Activated CD4-positive, alpha-beta memory T cell treated with anti-CD3 and anti-CD28 coated beads for 36 hours (primary cell): ENCODE measurements around the gene PPA1. TPM values are rescaled to one million over a fixed set of nuclear protein-coding genes. Genes with fewer than 3 reads are reported as not detected.
"Not testable (repeated sequence)": the region's sequence is repeated elsewhere in the genome, so short reads cannot be mapped to it uniquely, and the experiment has no call there.

Source experiments
- CTCF ChIA-PET: fragments of 350-600 bp; sonication (Branson Sonifier 250); formaldehyde crosslinking; loops from one replicate; lab custom pipeline; 2021; ENCODE audit warnings: antibody characterized with exemption, inconsistent platforms; lab: Charles Lee
- POLR2A ChIA-PET: fragments of 350-600 bp; sonication (Branson Sonifier 250); formaldehyde crosslinking; loops from one replicate; lab custom pipeline; 2021; ENCODE audit warnings: antibody characterized with exemption; lab: Charles Lee
- DNase-seq: peaks from one replicate; pipeline ENCODE4 v3.0.0-alpha.2; 2020
- H3K27ac Mint-ChIP-seq: one replicate; pipeline ENCODE4 v1.8.0; 2021; ENCODE audit warnings: mixed read lengths
- H3K27me3 Mint-ChIP-seq: one replicate; pipeline ENCODE4 v1.8.0; 2021; ENCODE audit warnings: mixed read lengths
- H3K36me3 Mint-ChIP-seq: one replicate; pipeline ENCODE4 v1.8.0; 2021; ENCODE audit warnings: mixed read lengths
- H3K4me1 Mint-ChIP-seq: one replicate; pipeline ENCODE4 v1.8.0; 2021; ENCODE audit warnings: low read depth, mixed read lengths
- H3K4me3 Mint-ChIP-seq: one replicate; pipeline ENCODE4 v1.8.0; 2021; ENCODE audit warnings: mild to moderate bottlenecking, mixed read lengths
- H3K9me3 Mint-ChIP-seq: one replicate; pipeline ENCODE4 v1.8.0; 2021; ENCODE audit warnings: mixed read lengths
- intact Hi-C: fragments of 100-400 bp; cut with micrococcal nuclease; formaldehyde crosslinking; loops from one replicate; pipeline ENCODE4 v1.15.1; 2023
- total RNA-seq, 2 experiments: library from RNA; stranded (reverse); gene quantifications; one replicate each; pipeline ENCODE4 v1.2.3, GENCODE V29; 2021

PPA1 gene
- total RNA-seq, 2 experiments from 2014 or later = 359 to 368 TPM

DNA sequence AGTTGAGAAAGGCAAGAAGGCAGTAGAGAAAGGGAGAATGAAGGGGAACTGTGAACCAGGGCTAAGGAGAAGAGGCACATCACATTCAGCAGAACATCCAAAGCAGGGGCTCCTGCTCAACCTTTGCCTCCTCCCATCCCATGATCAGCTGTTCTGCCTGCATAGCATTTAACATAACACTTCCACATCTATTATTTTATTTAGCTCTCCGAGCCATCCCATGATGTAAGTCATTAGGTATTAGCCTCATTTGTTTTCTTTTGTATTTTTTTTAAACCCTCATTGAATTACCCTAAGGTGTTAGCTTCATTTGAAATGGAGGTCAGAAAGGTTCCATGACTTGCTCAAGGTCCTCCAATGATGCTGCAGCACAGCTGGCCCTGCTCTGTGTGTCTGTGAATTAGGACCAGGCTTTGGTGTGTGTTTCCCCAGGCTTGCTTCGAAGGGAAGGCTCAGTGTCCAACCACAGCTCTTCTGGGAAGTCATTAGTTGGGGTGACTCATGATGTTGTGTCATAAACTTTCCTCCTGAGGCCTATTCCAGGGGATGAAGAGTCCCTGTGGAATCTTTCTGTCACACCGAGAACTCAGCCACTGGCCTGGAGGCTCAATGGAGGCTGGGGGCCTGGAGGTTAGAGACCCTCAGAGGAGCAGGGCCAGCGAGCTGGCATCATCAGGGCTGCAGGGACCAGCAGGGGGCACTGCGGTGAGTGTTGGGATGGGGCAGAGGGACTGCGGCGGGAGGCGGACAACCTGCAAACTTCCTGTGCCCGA lies 34.1 kb upstream of the PPA1 start:
- H3K4me1 Mint-ChIP-seq = peaks cover 26% of the 10 kb centered on the region
- intact Hi-C loops = no loop called here
- ChIA-PET CTCF (interaction anchor here (0.7 to 5.9 kb wide), 10 partner anchors 9 to 121 kb away, joined by 3 to 43 read pairs (median 4); no protein-coding TSS in a partner anchor), POLR2A (interaction anchor here (1.6 kb wide), 1 partner anchor 34 kb away, joined by 4 read pairs; the partner anchor contains the start of gene PPA1)
- H3K4me3 Mint-ChIP-seq = no peak overlapping the region
- no peak overlapping the region for H3K27ac Mint-ChIP-seq
- no peaks in the 10 kb centered on the region for H3K9me3 Mint-ChIP-seq
- DNase-seq = peak; percentile 25
- H3K27me3 Mint-ChIP-seq = peaks cover 7% of the 10 kb centered on the region
- H3K36me3 Mint-ChIP-seq = no peaks in the 10 kb centered on the region

DNA sequence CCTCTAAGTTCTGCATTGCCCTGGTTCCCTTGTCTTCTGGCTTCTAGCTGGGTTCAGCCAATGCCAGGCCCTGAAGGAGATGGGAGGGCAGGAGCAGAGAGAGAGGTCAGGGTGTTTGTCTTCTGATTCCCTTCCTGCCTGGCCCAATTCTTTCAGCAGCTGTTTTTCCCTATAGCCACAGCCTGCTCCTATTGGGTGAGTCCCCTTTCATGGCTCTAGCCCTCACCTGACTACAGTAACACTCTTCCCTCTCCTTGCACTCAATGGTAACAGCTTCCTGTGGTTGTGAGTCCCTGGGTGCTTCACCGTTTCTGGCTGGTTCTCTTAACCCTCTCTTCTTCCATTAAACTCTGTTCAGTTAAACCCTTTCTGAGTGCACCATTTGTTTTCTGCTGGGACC lies 33.5 kb upstream of the PPA1 start:
- DNase-seq = no peak
- CTCF ChIA-PET = interaction anchor here (0.7 to 5.9 kb wide), 6 partner anchors 11 to 121 kb away, joined by 3 to 43 read pairs (median 4); no protein-coding TSS in a partner anchor
- POLR2A ChIA-PET = interaction anchor here (1.6 kb wide), 1 partner anchor 34 kb away, joined by 4 read pairs; the partner anchor contains the start of gene PPA1
- Mint-ChIP-seq H3K27ac (no peak overlapping the region), H3K4me1 (peaks cover 22% of the 10 kb centered on the region), H3K9me3 (peaks cover 3% of the 10 kb centered on the region), H3K27me3 (peaks cover 7% of the 10 kb centered on the region), H3K36me3 (no peaks in the 10 kb centered on the region), H3K4me3 (no peak overlapping the region)
- intact Hi-C loops = no loop called here

DNA sequence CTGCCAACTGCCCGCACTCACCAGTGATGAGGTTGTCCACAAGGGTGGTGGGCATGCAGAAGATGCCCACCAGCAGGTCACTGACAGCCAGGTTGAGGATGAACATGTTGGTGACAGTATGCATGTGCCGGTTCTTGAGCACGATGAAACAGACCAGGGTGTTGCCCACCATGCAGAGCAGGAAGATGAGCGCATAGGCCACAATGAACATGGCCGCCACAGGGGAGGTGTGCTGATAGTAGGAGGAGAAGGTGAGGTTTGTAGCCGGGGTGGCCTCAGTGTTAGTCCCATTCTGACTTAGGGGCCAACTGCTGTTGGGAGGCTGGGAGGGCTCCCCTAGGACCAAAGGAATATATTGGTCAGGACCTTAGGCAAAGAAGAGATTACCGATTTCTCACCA lies 32.8 kb upstream of the PPA1 start:
- Mint-ChIP-seq H3K4me3 (no peak overlapping the region), H3K9me3 (peaks cover 9% of the 10 kb centered on the region), H3K27ac (no peak overlapping the region), H3K4me1 (peaks cover 17% of the 10 kb centered on the region), H3K36me3 (no peaks in the 10 kb centered on the region), H3K27me3 (peaks cover 7% of the 10 kb centered on the region)
- intact Hi-C loops = no loop called here
- no peak for DNase-seq
- CTCF ChIA-PET = interaction anchor here (1.3 to 5.9 kb wide), 2 partner anchors 42 to 98 kb away, joined by 3 to 43 read pairs; no protein-coding TSS in a partner anchor
- POLR2A ChIA-PET = no interaction called here

DNA sequence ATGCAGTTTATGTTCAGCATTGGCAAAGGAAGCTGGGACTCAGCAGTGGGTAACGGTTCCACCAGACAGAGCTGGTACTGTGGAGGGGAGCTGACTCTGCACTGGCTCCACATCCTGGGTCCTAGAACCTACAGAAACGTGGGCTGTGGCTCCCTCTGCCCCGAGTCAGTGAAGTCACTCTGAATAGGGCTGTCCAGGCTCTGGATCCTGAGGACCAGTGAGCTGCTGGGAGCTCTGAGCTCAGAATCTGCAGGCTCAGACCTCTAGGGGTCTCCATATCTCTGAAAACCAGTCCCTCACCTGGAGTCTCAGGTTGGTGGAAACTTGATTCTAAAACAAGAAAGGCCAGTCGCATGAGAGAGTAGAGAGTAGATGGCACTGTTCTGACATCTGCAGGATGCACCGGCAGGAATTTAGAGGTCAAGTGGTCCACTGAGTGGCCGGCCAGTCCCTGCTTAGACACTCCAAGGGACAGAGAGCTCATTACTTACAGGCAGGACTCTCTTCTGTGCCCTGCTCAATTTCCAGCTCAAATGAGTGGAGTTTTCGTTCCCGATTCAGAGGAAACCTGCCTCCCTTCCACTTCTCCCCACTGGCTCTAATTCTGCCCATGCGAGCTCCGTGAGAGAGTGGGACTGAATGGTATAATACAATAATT lies 31.9 kb upstream of the PPA1 start:
- Mint-ChIP-seq H3K4me3 (no peak overlapping the region), H3K9me3 (peaks cover 16% of the 10 kb centered on the region), H3K4me1 (peaks cover 10% of the 10 kb centered on the region), H3K27me3 (peaks cover 9% of the 10 kb centered on the region), H3K27ac (no peak overlapping the region), H3K36me3 (peaks cover 2% of the 10 kb centered on the region)
- intact Hi-C loops = no loop called here
- ChIA-PET CTCF (interaction anchor here (0.6 to 5.9 kb wide), 6 partner anchors 11 to 150 kb away, joined by 3 to 43 read pairs (median 3); no protein-coding TSS in a partner anchor), POLR2A (no interaction called here)
- no peak for DNase-seq

GRCh38 chr10:70260734-70261133 lies 27.5 kb upstream of the PPA1 start:
- Mint-ChIP-seq H3K4me3 (no peak overlapping the region), H3K4me1 (peaks cover 5% of the 10 kb centered on the region), H3K9me3 (peaks cover 16% of the 10 kb centered on the region), H3K27me3 (peaks cover 17% of the 10 kb centered on the region), H3K36me3 (peaks cover 2% of the 10 kb centered on the region), H3K27ac (no peak overlapping the region)
- POLR2A ChIA-PET = no interaction called here
- no peak for DNase-seq
- intact Hi-C loops = no loop called here
- CTCF ChIA-PET = no interaction called here

GRCh38 chr10:70260259-70260658 lies 27.0 kb upstream of the PPA1 start:
- H3K36me3 Mint-ChIP-seq = peaks cover 2% of the 10 kb centered on the region
- CTCF ChIA-PET = interaction anchor here (1.2 kb wide), 1 partner anchor 39 kb away, joined by 5 read pairs; no protein-coding TSS in a partner anchor
- intact Hi-C loops = no loop called here
- peaks cover 21% of the 10 kb centered on the region for H3K27me3 Mint-ChIP-seq
- POLR2A ChIA-PET = no interaction called here
- H3K4me1 Mint-ChIP-seq = peaks cover 9% of the 10 kb centered on the region
- no peak for DNase-seq
- no peak overlapping the region for H3K4me3 Mint-ChIP-seq
- peaks cover 16% of the 10 kb centered on the region for H3K9me3 Mint-ChIP-seq
- no peak overlapping the region for H3K27ac Mint-ChIP-seq

DNA sequence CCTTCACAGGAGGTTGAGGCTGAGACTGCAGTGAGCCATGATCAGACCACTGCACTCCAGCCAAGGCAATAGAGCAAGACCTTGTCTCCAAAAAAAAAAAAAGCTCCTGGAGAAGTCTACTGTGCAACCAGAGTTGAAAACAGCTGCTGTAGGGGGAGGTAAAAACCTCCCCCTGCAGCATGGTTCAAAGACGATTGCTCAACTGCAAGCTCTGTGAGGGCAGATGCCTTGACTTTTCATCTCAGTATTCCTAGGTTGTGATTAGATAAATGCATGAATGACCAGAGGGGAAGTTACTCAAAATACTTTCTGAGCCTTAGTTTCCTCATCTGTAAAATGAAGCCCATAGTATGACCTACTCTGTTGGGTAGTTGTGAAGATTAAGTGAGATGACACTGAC lies 25.0 kb upstream of the PPA1 start:
- H3K27me3 Mint-ChIP-seq = peaks cover 27% of the 10 kb centered on the region
- H3K9me3 Mint-ChIP-seq = peaks cover 16% of the 10 kb centered on the region
- peaks cover 2% of the 10 kb centered on the region for H3K36me3 Mint-ChIP-seq
- intact Hi-C loops = no loop called here
- no peak for DNase-seq
- POLR2A ChIA-PET = no interaction called here
- H3K4me1 Mint-ChIP-seq = peaks cover 9% of the 10 kb centered on the region
- CTCF ChIA-PET = no interaction called here
- no peak overlapping the region for H3K4me3 Mint-ChIP-seq
- no peak overlapping the region for H3K27ac Mint-ChIP-seq

DNA sequence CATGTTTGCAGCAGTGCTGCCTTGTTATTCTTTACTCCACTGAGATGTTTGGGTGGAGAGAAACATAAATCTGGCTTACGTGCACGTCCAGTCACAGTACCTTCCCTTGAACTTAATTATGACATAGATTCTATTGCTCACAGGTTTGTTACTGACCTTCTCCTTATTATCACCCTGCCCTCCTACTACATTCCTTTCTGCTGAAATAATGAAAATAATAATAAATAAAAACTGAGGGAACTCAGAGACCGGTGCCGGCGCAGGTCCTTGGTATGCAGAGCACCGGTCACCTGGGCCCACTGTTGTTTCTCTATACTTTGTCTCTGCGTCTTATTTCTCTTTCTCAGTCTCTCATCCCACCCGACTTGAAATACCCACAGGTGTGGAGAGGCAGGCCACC lies 24.6 kb upstream of the PPA1 start:
- intact Hi-C loops, H3K36me3 Mint-ChIP-seq, POLR2A ChIA-PET, CTCF ChIA-PET, H3K4me1 Mint-ChIP-seq, H3K27ac Mint-ChIP-seq, DNase-seq, H3K4me3 Mint-ChIP-seq: not testable (repeated sequence)
- Mint-ChIP-seq H3K9me3 (peaks cover 16% of the 10 kb centered on the region), H3K27me3 (peaks cover 30% of the 10 kb centered on the region)

DNA sequence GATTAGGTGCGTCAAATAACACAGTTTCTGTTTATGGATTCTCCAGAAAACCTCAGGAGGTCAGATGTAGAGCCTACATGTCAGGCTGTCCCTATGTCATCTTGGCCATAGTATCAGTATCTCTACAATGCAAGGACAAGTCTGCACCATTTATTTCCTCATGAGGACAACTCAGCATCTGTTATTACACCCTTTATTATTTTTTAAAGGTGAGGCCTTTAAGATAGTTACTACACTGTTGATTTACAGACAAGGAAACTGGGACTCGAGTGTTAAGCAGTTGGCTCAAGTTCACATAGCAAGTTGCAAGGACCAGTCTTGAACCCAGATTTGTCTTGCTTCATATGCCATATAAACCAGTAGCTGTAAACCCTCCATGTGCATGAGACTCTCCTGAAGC lies 23.2 kb upstream of the PPA1 start:
- Mint-ChIP-seq H3K4me3 (no peak overlapping the region), H3K4me1 (peaks cover 9% of the 10 kb centered on the region), H3K27me3 (peaks cover 31% of the 10 kb centered on the region), H3K9me3 (peaks cover 11% of the 10 kb centered on the region), H3K27ac (no peak overlapping the region), H3K36me3 (peaks cover 2% of the 10 kb centered on the region)
- intact Hi-C loops = no loop called here
- DNase-seq = no peak
- ChIA-PET POLR2A (interaction anchor here (1.2 kb wide), 1 partner anchor 23 kb away, joined by 3 read pairs; the partner anchor contains the start of gene PPA1), CTCF (interaction anchor here (0.7 to 1.1 kb wide), 2 partner anchors 108 to 117 kb away, joined by 3 to 4 read pairs; no protein-coding TSS in a partner anchor)

DNA sequence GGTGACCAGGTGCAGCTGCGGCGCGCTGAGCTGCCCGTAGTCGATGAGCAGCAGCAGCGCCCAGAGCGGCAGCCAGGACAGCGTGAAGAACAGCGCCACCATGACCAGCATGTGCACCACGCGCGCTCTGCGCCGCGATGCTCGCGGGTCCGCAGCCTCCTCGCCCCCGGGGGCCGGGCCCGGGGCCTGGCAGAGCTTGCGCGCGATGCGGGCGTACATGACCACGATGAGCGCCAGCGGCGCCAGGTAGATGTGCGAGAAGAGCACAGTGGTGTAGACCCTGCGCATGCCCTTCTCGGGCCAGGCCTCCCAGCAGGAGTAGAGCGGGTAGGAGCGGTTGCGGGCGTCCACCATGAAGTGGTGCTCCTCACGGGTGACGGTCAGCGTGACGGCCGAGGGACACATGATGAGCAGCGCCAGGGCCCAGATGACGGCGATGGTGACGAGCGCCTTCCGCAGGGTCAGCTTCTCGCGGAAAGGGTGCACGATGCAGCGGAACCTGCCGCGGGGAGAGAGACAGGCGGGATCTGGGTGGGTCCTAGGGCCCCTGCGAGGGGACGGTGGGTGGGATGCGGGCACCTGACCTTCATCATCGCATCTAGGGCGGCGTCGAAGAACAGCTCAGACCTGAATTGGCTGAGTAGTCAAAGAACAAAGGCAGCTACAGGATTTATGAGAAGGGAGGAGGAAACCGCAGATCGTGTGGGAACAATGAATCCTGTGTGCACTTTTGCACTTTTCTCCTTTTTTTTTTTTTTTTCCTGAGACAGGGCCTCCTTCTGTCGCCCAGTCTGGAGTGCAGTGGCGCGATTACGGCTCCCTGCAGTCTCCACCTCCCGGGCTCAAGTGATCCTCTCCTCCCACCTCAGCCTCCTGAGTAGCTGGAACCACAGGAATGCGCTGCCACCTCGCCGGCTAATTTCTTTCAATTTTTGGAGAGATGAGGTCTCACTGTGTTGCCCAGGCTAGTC lies 22.4 kb upstream of the PPA1 start:
- peaks cover 3% of the 10 kb centered on the region for H3K9me3 Mint-ChIP-seq
- H3K4me1 Mint-ChIP-seq = peaks cover 9% of the 10 kb centered on the region
- H3K27ac Mint-ChIP-seq = no peak overlapping the region
- peak overlapping the region; percentile 45 for H3K4me3 Mint-ChIP-seq
- CTCF ChIA-PET = interaction anchor here (0.9 to 1.6 kb wide), 5 partner anchors 9 to 109 kb away, joined by 3 to 9 read pairs (median 4); no protein-coding TSS in a partner anchor
- H3K36me3 Mint-ChIP-seq = no peaks in the 10 kb centered on the region
- peak; percentile 21 for DNase-seq
- H3K27me3 Mint-ChIP-seq = peaks cover 31% of the 10 kb centered on the region
- intact Hi-C loops = no loop called here
- POLR2A ChIA-PET = interaction anchor here (0.6 to 1.2 kb wide), 3 partner anchors 19 to 86 kb away, joined by 3 read pairs; partner anchors contain the start of genes PPA1 and SAR1A

- Mint-ChIP-seq H3K27me3 (peaks cover 31% of the 10 kb centered on the region), H3K4me3 (no peak overlapping the region), H3K4me1 (peaks cover 9% of the 10 kb centered on the region), H3K27ac (no peak overlapping the region), H3K36me3 (no peaks in the 10 kb centered on the region), H3K9me3 (no peaks in the 10 kb centered on the region)
- intact Hi-C loops = no loop called here
- CTCF ChIA-PET = interaction anchor here (0.9 to 1.6 kb wide), 4 partner anchors 8 to 33 kb away, joined by 3 to 9 read pairs (median 4); no protein-coding TSS in a partner anchor
- POLR2A ChIA-PET = no interaction called here
- no peak for DNase-seq
These were observed 21.6 kb upstream of the PPA1 start for GRCh38 chr10:70254778-70255328.
